ENCODE measurements around the gene GCK.

Gene GCK

DNA sequence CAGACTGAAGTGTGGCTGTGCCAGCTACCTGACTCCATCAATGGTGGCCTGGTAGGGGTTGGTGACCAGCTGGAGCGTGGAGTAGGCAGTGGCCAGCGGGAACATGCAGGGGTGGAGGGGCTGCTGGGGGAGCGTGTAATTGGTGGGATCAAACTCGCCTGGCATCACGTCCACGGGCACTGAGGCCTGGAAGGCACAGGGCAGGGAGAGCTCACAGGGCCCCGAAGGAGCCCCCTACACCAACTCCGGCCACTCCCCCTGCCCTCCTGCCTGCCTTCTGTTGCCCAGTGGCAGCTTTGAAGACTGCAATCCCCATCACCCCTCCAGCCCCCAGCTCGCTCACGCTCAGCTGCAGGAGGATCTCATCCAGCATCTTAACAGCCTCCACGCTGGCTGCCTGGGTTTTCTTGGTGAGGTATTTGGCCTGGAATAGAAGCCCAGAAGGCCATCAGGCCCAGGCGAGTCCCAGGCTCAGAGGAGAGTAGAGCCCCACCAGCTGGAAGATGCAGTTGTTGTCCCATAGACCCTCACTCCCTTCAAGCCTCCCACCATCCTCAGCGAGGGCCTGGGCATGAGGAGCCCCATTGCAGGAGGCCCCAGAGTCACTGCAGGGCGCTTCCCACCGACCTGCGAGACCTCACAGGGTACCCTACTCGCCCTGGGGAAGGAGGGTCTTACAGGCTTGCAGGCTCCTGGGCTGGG is 73.0 kb downstream of the GCK start:
- DNase-seq, result no peak

DNA sequence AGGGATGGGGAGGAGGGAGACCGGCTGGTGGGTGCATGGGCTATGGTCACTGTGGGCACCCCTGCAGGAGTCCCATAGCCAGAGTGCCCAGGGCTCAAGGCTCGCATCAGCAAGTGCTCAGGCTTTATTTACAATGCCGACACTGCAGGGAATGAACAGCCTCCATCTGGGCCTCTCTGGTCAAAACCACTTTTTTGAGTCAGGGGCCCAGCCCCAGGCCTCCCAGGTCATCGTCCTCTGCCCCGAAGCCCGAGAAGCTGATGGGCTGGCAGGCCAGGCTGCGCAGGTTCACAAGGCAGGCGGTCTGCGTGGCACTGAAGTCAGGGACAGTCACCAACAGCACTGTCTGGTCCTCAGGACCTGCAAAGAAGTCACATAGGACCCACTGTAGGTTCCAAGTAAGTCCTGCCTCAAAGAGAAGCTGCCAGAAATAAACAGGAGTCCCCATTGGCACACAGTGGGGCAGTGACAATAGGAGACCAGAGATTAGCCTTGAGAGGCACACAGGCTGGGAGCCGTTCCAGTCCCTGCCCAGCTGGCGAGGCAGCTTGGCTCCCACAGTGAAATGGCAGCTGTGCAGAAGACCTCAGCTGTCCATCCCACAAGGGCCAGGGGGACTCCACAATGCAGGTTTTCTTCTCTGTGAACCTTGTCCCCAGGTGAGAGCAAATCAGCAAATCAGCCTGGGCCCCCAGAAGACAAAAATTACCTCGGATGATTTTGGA is 74.5 kb downstream of the GCK start:
- DNase-seq, result no peak

DNA sequence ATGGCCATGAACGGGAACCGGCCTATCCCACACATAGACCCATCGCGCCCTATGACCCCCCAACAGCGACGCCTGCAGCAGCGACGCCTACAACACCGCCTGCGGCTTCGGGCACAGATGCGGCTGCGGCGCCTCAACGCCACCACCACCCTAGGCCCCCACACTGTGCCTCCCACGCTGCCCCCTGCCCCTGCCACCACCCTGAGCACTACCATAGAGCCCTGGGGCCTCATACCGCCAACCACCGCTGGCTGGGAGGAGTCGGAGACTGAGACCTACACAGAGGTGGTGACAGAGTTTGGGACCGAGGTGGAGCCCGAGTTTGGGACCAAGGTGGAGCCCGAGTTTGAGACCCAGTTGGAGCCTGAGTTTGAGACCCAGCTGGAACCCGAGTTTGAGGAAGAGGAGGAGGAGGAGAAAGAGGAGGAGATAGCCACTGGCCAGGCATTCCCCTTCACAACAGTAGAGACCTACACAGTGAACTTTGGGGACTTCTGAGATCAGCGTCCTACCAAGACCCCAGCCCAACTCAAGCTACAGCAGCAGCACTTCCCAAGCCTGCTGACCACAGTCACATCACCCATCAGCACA is 75.4 kb downstream of the GCK start:
- no peak for DNase-seq

DNA sequence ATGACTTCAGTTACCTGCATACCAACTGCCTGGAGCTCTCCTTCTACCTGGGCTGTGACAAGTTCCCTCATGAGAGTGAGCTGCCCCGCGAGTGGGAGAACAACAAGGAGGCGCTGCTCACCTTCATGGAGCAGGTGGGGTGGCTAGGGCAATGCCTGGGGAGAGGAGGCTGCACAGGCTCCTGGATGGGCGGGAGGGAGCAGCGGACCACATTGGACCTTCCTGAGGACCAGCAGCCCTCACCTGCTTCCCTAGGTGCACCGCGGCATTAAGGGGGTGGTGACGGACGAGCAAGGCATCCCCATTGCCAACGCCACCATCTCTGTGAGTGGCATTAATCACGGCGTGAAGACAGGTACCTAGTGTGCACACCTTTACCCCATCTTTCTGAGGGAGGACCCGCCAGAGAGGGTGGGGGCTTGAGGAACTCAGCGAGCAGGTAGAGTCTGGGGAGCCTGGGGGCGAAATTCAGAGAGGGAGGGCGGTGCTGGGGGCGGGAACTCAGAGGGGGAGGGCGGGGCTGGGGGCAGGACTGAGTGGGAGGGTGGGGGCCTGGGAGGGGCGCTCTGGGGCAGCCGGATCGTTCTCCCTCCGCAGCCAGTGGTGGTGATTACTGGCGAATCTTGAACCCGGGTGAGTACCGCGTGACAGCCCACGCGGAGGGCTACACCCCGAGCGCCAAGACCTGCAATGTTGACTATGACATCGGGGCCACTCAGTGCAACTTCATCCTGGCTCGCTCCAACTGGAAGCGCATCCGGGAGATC is 76.1 kb downstream of the GCK start:
- DNase-seq, result no peak

DNA sequence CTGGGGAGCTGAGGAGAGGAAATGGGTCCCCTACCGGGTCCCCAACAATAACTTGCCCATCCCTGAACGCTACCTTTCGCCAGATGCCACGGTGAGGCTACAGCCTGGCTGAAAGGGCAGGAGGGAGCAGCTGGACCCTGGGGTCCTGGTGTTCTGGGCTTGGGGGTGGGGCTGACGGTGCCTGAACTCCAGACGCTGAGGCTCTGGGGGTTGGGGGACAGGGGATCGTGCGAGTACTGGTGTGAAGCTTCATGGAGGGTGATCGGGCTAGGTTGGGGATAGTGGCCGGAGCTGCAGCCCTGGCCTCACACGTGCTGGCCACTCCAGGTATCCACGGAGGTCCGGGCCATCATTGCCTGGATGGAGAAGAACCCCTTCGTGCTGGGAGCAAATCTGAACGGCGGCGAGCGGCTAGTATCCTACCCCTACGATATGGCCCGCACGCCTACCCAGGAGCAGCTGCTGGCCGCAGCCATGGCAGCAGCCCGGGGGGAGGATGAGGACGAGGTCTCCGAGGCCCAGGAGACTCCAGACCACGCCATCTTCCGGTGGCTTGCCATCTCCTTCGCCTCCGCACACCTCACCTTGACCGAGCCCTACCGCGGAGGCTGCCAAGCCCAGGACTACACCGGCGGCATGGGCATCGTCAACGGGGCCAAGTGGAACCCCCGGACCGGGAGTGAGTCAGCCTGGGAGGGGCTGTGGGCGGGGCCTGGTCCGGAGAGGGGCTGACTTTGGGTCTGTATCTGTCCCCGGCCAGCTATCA is 76.8 kb downstream of the GCK start:
- no peak for DNase-seq

DNA sequence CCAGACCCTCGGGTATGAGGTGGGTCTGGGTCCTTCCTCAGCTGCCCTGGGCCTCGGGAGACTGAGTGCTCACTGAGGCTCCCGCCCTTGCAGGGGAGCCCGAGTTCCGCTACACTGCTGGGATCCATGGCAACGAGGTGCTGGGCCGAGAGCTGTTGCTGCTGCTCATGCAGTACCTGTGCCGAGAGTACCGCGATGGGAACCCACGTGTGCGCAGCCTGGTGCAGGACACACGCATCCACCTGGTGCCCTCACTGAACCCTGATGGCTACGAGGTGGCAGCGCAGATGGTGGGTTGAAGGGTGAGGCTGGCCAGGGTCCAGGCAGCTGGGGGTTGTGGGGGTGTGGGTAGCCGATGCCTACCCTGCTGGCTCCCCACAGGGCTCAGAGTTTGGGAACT is 77.5 kb downstream of the GCK start:
- DNase-seq, result no peak

DNA sequence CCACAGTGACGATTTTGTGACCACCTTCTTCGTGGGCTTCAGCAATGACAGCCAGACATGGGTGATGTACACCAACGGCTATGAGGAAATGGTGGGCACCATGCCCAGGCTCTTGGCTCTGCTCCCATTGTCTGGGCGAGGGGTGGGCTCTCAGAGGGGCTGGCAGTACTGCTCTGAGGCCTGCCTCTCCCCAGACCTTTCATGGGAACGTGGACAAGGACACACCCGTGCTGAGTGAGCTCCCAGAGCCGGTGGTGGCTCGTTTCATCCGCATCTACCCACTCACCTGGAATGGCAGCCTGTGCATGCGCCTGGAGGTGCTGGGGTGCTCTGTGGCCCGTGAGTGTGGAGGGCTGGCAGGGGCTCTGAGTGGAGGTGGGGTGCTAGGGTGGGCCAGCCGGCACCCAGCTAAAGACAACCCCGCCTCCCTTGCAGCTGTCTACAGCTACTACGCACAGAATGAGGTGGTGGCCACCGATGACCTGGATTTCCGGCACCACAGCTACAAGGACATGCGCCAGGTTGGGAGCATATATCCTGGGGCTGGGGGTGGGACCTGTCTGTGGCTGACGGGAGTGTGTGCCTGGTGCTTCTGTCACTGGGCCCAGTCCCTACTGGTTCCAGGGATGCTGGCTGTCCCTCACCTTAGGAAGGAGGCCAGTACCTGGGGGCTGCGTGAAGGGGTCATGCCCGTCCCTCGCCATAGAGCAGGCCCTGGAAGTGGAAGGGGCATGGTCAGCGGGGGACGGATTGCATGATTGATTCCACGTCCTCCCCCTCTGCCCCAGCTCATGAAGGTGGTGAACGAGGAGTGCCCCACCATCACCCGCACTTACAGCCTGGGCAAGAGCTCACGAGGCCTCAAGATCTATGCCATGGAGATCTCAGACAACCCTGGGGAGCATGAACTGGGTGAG is 78.3 kb downstream of the GCK start:
- DNase-seq, result no peak

DNA sequence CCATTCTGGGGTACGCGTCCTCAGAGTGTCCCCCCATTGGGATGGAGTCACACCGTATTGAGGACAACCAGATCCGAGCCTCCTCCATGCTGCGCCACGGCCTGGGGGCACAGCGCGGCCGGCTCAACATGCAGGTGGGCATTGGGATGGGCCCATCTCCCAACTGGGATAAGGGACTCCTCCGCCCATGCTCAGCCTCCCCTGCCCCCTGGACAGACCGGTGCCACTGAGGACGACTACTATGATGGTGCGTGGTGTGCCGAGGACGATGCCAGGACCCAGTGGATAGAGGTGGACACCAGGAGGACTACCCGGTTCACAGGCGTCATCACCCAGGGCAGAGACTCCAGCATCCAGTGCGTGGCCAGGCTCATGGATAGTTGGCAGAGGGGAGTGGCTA is 79.2 kb downstream of the GCK start:
- DNase-seq, result no peak

DNA sequence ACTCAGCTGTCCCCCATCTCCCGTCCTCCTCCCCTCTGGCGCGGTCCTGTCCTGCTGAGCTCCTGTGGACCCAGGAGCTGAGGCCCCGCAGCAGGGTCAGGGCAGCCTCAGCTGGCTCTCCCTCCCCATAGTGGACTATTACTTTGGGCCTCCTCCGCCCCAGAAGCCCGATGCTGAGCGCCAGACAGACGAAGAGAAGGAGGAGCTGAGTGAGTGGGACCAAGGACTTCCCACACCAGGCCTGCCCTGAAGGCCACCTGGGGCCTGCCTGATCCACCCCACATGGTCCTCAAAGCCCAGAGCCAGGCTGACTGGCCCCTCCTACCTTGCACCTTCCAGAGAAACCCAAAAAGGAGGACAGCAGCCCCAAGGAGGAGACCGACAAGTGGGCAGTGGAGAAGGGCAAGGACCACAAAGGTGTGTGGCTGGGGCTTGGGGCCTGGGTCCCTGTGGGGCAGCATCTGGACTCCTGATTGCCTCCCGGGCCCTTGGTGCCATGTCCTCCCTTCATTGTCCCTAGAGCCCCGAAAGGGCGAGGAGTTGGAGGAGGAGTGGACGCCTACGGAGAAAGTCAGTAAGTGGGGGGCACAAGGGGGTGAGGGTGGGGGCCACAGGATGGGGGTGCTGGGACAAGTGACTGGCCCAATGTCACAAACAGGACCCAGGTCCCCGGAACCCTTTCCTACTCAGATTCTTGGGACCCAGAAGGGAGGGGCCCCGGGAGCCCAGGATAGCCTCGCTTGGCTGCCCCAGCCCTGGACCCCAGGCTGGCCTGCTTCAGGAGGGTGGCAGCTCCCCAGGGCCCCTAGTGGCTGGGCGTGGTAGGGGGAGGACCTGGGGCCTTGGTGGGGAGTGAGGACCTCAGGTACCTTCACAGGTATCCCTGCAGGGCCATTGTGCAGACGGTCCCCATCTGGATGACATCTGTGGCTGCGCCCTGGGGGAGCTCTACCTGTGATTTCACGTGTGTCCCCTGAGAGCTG is 80.2 kb downstream of the GCK start:
- no peak for DNase-seq

DNA sequence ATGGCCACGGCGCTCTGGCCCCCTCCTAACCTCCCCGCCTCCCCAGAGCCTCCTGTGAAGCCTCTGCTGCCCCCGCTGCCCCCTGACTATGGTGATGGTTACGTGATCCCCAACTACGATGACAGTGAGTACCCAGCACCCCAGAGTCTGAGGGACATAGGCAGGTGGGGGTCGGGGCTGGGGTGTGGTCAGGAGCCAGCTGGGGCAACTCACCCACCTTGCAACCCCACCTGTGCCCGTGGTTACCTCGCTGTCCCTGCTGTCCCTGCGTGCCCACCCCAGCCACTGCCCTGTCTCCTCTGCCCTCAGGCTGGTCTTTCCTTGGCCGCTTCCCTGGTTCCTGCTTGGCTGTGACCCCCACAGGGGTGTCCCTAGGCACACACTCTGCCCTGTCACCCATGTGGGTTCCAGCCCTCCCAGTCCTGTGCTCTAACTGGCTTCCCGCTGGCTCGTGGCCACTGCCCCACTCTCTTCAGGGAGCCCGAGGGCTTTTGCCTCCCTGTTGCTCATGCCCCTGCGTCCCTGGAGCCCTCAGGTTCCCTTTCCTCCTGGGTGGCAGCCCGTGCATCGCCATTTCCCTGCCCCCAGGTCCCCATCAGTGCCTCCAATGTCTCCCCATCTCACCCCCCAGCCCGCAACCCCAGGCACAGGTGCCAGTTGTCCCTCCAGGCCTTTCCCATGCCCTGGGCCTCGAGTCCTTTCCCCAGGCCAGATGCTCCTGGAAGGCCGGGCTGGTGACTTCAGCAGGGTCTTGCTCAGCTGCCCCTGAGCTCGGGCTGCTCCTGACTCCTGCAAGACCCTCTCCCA is 81.1 kb downstream of the GCK start:
- no peak for DNase-seq

DNA sequence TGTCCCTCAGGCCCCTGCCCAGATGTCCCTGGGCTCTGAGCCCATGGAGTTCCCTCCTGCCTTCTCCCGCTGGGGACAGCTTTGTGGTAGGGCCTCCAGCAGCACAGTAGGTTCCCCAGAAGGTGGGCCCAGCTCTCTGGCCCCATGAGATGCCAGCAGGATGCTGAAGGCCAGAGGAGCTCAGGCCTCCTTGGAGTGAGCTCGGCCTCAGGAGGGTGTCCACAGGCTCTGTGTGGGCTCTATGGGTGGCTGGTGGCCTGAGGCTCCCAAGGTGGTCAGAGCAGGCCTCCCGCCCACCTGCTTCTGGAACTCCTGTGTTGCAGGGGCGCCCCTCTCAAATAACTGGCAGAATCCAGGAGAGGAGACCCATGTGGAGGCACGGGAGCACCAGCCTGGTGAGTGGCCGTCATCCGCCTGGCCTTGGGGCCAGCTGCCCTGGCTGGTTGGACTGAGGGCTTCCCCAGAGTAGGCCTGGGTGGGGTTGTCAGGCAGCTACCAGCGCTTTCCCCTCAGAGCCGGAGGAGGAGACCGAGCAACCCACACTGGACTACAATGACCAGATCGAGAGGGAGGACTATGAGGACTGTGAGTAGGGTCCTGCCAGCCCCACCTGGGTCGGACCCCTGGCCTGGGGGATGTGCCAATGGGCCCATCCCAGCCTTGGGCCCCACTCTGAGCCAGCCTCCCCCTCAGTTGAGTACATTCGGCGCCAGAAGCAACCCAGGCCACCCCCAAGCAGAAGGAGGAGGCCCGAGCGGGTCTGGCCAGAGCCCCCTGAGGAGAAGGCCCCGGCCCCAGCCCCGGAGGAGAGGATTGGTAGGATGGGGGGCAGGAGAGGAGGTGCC is 81.9 kb downstream of the GCK start:
- DNase-seq, result no peak

DNA sequence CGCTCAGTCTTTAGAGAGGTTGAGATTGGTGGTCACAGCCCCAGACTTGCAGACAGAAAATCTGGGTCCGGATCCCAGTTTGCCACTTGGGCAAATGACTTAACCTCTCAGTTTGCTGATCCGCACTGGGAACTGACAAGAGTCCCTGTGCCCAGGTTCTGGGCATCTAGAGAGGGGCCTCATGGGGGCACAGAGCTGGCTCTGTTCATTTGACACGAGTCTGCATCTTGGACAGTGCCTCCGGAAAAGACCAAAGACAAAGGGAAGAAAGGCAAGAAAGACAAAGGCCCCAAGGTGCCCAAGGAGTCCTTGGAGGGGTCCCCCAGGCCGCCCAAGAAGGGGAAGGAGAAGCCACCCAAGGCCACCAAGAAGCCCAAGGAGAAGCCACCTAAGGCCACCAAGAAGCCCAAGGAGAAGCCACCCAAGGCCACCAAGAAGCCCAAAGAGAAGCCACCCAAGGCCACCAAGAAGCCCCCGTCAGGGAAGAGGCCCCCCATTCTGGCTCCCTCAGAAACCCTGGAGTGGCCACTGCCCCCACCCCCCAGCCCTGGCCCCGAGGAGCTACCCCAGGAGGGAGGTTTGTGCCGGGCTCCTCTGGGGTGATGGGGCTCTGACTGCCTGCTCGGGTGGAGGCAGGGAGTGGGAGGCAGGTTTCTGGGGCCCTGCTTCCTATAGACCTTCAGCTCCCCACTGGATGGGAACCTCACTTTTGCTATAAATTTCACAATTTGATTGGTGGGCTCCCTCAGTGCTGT is 82.8 kb downstream of the GCK start:
- no peak for DNase-seq

DNA sequence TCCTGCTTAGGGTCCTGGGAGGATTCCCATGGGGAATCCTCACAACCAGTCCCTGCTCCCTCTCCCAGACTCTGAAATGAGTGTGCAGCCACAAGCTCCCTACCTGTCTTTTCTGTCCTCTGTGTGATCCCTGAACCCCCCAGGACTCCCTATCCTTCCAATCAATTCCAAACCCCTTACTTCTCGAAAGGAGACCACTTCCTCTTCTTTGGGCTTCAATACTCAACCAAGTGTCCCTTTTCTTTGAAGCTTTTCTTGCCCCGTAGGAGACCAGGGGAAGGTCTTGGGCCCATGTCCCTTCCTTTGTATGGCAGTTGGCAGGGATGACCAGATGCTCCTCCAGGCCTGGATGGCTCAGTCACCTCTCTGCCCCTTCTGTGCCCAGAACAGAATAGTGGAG is 83.4 kb downstream of the GCK start:
- DNase-seq, result no peak

DNA sequence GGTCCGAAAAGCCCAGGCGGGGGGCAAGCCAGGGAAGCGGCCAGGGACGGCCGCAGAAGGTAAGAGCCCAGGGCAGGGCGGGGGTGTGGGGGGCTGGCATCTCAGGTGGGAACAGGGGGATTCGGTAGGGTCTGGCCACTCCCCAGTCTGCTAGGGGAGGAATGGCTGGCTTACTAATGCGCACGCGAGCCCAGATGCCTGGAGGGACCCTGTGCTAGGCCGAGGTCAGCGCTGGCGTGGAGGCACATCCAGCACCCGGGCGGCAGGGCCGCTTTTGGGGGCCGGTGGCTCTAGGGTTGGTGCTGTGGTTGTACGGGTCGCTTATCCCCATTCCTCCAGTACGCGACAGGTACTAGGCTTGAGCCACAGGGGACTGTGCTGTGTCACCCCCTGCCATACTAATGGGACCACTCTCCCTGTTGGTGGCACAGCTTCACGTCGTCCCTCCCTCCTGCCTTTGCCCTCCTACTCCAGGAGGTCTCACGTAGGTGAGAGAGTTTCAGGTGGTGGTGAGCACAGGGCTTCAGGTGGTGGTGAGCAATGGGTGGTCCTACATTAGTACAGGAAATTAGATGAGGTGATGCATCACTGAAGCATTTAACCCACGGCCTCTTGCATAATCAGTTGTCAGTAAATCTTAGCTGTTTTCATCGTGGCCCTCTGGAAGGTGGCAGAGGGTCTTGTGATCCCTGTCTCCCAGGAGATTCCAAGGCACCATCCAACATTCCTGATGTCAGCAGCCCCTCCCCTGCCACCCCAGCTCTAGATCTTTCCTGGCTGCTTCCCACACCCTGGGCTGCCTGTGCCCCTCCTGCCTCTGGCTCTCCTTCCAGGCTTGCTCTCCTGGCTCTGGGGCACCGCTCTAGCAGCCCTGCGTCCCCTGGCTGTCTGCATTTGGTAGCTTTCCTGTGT is 84.1 kb downstream of the GCK start:
- DNase-seq, result no peak

DNA sequence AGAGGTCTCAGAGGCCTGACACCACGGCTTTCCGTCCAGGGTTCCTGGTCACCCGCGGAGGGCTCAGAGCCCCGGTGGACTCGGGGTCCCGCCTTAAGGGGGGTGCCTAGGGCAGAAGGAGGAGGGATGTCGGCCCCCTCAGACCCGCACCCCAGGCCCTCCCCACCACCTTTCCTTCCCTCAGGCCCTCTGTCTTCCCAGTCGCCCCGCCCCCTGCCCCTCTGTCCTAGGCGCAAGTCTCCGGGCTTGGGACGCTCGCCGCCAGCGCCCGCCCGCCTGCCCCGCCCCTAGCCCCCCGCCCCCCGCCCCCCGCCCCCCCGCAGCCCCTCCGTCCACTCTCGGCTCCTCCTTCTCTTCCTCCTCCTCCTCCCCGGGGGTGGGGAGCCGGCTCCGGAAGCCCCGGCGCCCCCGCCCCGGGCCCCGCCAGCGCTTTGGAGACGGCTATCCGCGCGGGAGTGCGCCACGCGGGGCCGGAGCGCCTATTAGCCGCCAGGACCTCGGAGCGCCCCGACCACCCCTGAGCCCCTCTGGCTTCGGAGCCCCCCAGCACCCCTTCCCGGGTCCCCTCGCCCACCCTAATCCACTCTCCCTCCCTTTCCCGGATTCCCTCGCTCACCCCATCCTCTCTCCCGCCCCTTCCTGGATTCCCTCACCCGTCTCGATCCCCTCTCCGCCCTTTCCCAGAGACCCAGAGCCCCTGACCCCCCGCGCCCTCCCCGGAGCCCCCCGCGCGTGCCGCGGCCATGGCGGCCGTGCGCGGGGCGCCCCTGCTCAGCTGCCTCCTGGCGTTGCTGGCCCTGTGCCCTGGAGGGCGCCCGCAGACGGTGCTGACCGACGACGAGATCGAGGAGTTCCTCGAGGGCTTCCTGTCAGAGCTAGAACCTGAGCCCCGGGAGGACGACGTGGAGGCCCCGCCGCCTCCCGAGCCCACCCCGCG is 85.0 kb downstream of the GCK start, which contains the start of gene AEBP1:
Gene AEBP1 (plus strand): TSS at position 423 of the 937 bp plus-strand sequence. CDS start 321 bp downstream, at position 744.
- DNase-seq, result no peak
